ENCODE results near the gene DAPK2.

DNA sequence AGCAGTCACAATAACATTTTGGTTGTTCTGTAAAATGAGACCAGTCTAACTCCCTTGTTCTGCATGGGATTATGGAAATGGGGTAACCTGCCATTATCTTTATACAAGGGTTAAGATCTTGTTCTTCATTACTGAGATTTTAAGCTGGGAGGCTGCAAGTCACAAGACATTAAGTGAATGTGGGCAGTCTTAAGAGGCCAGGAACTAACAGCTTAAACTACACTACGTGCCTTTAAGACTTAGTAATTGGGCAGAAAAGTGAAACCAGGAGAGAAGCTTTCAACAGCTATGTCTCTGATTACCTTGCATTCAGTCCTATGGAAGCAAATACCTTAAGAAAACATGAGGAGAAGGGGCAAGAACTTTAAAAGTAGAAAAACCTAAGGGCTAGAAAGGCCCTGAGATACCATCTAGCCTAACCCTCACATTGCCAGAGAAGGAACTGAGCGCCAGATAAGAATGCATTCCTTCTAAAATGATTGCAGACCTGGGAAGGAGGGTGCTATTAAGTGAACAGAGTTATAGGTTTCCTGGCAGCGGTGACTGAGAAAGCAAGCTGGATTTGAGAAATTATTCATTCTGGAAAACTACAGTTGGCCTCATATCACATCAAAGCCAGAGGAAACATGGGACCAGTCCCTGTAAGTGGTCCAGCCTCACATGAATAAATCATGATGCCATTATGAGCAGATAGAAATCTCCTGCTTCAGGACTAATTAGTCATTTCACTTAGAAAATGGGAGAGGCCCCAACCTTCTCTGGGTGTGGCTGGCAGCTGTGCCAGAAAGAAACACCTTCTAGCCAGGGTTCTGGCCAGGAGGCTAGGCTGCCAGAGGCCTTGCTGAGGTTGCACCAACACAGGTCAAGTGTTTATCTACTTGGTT lies 32.9 kb downstream of the DAPK2 start:
- TF ChIP-seq, protein P1, sequence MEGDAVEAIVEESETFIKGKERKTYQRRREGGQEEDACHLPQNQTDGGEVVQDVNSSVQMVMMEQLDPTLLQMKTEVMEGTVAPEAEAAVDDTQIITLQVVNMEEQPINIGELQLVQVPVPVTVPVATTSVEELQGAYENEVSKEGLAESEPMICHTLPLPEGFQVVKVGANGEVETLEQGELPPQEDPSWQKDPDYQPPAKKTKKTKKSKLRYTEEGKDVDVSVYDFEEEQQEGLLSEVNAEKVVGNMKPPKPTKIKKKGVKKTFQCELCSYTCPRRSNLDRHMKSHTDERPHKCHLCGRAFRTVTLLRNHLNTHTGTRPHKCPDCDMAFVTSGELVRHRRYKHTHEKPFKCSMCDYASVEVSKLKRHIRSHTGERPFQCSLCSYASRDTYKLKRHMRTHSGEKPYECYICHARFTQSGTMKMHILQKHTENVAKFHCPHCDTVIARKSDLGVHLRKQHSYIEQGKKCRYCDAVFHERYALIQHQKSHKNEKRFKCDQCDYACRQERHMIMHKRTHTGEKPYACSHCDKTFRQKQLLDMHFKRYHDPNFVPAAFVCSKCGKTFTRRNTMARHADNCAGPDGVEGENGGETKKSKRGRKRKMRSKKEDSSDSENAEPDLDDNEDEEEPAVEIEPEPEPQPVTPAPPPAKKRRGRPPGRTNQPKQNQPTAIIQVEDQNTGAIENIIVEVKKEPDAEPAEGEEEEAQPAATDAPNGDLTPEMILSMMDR (IDR thresholded peaks at IDR 0.05), result no peak
- TF ChIP-seq RAD21 (IDR thresholded peaks at IDR 0.05; ENCODE audit: low read length) (no peak), FOXJ3 (CRISPR knock-in tag; IDR thresholded peaks at IDR 0.05) (no peak), EP300 (IDR thresholded peaks at IDR 0.05; ENCODE audit: borderline replicate concordance in 1 of 2, low read depth in 1 of 2, low read length in 1 of 2) (no peak), POLR2AphosphoS5 (IDR thresholded peaks at IDR 0.05; ENCODE audit: low read depth, low read length) (no peak), GABPA (IDR thresholded peaks at IDR 0.05; ENCODE audit: low read depth) (no peak), FOSL2 (IDR thresholded peaks at IDR 0.05; ENCODE audit: borderline replicate concordance, low read depth) (no peak)
- TF ChIP-seq, protein P2, sequence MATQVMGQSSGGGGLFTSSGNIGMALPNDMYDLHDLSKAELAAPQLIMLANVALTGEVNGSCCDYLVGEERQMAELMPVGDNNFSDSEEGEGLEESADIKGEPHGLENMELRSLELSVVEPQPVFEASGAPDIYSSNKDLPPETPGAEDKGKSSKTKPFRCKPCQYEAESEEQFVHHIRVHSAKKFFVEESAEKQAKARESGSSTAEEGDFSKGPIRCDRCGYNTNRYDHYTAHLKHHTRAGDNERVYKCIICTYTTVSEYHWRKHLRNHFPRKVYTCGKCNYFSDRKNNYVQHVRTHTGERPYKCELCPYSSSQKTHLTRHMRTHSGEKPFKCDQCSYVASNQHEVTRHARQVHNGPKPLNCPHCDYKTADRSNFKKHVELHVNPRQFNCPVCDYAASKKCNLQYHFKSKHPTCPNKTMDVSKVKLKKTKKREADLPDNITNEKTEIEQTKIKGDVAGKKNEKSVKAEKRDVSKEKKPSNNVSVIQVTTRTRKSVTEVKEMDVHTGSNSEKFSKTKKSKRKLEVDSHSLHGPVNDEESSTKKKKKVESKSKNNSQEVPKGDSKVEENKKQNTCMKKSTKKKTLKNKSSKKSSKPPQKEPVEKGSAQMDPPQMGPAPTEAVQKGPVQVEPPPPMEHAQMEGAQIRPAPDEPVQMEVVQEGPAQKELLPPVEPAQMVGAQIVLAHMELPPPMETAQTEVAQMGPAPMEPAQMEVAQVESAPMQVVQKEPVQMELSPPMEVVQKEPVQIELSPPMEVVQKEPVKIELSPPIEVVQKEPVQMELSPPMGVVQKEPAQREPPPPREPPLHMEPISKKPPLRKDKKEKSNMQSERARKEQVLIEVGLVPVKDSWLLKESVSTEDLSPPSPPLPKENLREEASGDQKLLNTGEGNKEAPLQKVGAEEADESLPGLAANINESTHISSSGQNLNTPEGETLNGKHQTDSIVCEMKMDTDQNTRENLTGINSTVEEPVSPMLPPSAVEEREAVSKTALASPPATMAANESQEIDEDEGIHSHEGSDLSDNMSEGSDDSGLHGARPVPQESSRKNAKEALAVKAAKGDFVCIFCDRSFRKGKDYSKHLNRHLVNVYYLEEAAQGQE (IDR thresholded peaks at IDR 0.05; ENCODE audit: low read depth, low read length), result no peak

All from SK-N-SH (cell line).